GM19452 (cell line): Measurements from ENCODE around the gene CAPZB.

ENCODE experiments used
- ATAC-seq: cut with Tn5 transposase; IDR thresholded peaks from one replicate; pipeline ENCODE4 v1.9.1; 2021; ENCODE audit not compliant: unreplicated experiment

Gene CAPZB

DNA sequence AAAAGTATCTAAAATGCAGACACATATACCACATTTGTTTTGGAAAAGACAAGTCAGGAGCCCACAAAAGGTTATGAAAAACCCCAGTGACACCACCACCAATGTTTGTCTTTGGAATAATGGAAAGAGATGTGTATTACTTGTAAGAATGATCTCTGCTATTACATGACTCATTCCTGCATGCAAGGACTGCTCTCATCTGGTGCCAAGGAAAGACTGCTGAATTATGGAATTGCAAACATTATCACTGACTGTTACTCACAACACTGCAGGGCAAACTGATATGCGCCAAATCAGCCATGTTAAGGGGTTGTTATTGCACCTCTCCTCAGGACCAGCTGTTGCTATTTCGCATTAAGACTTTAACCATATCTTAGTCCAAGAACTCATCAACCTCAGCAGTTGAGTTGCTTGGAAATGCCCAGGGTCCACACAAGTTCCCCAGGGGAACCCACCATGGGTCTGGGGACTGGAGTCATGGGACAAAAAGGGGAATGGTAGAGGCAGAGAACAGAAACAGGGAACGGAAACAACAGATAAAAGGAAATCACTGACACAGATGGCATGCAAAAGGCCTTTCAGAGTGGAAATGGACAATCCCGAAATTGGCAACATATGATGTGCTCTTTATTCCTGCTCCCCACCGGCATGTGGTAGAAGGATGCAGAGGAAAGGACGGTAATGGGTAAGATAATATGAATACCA lies 34.4 kb downstream of the CAPZB start:
- ATAC-seq = no peak

DNA sequence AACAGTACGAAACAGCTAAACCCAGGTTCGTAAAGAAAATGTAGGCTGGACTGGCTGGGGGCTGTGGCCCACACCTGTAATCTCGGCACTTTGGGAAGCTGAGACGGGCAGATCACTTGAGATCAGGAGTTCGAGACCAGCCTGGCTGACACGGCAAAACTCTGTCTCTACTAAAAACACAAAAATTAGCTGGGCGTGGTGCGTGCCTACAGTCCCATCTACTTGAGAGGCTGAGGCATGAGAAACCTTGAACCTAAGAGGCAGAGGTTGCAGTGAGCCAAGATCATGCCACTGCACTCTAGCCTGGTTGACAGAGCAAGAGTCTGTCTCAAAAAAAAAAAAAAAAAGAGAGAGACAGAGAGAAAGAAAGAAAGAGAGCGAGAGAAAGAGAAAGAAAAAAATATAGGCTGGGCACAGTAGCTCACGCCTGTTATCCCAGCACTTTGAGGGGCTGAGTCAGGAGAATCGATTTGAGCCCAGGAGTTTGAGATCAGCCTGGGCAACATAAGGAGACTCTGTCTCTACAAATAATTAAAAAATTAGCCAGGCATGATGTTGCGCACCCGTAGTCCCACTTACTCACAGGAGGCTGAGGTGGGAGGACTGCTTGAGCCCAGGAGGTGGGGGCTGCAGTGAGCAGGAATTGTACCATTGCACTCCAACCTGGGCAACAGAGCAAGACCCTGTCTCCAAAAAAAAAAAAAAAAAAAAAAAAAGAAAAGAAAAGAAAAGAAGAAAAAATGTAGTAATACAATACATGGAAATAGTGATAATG lies 35.7 kb downstream of the CAPZB start:
- ATAC-seq = no peak

DNA sequence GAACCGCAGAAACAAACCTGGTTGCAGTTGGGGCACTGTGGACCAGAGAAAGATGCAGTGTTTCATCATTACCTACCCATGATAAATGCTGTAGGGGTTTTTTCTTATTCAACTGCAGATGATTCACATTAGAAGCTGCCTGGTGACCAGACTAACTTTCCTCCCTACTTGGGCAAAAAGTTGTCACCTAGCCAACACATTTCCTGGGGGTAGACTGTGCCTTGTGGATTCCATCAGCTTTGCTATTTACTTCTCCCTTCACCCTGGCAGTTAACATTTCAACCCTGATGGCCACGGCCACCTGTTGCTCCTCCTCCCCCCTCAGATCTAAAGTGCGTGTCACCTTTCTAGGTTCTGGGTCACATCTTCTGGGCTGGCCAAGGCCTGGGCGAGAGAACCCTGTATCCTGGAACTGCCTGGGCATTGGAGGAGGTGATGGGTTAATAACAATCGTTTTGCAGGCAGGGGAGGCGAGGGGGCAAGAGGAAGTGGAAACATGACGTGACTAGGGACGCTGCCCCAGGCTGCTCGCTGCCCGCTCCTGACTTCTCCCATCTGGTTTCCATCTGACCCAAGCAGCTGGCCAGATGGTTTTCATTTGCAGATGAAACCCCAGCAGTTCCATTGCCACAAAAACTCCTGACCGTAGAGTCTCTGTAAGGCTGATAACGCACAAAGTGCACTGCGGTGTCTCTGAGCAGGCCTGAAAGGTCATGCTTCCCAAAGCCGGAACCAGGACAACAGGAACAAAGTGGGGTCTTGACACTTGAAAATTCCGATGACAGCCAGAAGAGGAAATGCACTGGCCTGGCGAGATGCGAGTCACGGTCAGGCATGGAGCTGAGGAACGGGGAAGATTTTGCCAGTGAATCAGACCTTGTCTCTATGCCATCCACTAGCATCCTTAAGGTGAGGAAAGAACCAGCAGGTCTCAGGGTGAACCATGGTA lies 36.6 kb downstream of the CAPZB start:
- ATAC-seq = no peak

DNA sequence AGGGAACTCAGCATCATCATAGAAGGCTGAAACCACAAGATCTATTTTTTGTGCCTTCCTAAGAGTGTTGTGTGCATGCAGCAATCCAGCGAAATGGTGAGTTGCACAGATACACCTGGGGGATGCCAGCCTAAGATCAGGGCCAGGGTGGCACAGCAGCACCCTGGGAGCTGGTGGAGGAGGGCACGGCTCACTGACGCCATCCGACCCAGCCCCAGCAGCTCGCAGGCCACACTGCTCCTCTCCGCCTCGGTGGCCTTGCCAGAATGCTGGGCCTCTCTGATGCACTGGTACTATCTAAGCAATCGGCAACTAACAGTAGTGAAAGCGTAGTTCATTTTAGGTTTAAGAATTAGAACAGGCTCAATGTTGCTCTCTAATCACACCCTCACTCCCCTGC lies 37.8 kb downstream of the CAPZB start:
- ATAC-seq = no peak

DNA sequence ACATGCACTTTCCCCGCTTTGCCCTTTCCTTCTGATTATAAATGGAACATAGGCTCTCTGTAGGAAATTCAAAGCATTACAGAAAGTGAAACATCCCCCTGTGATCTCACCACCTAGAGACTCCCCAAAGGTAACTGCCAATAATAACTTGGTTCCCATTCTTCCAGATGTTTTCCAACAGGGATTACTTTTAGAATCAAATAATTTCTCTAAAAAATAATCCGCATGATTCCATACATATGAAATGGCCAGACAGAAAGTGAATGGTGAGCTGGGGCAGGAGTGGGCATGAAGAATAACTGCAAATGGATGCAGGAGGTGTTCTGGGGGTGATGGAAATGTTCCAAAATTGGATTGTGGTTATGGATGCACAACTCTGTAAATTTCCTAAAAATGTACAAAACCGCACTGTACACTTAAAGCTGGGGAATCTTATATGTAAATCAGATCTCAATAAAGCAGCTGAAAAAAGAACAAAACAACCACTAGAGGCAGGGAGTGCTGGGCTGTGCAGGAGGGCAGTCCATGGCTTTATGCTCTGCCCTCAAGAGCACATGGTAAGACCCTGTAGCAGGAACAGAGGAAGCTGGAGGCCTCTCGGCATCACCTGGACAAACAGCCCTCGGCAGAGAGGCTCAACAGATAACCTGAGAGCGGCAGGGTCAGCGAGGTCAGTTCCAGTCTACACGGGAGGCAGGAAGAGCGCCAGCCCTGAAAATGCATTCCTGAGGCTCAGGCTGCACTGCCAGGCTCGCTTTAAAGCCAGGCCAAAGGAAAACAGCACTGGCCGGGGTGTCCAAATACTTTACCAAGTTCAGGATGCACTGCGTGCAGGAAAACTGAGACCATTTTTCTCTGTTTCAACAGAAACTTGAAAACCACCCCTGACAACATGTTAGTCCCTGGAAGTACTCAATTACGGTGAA lies 39.7 kb downstream of the CAPZB start:
- no peak for ATAC-seq

DNA sequence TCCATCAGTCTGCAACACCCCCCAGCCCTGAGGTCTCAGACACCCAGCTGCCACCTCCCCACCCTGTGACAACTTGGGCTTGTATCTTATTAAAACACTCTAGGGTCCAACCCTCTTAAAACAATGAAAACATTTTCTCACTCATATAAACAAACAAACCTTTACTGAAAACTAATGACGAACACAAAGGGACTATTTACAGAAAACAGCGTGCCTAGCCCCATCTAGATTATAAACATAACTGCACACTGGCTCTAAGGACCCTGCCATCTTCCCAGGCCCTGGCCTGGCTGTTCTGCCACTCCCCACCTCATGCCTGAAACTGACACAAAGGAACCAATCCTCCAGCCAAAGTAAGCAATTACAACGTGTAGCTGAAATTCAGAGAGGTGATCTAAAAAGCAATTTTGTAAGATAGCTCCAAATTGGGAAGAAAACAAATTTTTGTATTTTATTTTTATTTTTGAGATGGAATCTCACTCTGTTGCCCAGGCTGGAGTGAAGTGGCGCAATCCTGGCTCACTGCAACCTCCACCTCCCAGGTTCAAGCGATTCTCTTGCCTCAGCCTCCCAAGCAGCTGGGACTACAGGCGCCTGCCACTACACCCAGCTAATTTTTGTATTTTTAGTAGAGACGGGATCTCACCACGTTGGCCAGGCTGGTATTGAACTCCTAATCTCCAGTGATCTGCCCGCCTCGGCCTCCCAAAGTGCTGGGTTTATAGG lies 40.9 kb downstream of the CAPZB start:
- no peak for ATAC-seq

DNA sequence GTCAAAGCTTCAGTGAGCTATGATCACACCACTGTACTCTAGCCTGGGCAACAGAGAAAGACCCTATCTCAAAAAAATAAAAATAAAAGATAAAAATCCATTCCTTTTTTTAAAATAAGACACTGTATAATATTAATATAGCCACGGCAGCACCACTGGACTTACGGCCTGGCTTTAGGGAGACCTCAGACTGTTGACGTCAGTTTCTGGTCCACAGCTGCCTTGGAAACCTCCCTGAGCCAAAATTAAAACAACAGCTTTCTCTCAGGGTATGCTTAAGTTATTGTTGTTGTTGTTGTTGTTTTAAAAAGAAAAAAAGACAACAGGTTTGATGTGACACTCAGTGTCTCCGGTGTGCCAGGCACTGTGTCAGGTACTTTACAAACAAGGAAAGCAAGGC lies 42.0 kb downstream of the CAPZB start:
- no peak for ATAC-seq

DNA sequence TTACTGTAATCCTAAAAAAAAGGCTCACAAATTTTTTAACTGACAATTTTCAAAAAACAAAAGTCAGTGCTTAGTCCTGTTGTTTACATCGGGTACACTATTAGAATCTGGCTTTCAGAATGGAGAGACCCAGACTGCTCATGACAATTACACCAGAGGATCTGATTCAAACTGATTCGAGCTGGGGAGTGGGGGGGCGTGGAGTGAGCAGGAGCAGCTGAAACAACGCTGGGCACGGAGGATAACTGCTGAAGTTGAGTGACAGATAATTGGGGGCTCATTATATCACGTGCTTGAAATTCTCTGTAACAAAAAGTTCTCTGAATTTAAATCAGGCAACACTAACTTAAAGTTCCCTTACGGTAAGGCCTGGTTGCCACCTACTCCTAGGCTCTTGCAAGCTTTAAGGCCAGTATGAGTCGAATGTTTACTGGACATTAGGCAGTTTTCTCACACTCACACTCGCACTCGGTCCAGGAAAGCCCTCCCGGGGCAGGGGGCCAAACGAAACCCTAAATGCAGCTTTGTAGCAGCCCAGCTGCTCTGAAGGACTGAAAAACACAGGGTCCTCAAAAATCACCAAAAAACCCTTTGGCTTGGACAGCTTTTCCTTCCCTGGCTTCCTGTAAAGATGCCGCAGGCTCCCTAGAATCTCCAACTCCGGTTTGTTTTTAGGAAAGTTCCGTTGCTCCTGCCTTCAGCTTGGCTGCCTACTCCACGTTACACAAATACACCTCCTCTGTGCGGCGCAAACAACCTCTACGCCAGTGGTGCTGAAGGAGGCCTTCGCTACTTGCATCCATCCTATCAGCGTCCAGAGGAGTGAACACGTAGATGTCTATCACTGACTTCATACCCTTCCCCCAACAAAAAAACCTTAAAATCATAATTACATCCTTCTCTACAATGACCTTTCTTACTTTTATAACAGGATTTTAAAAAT lies 42.9 kb downstream of the CAPZB start:
- ATAC-seq = no peak

DNA sequence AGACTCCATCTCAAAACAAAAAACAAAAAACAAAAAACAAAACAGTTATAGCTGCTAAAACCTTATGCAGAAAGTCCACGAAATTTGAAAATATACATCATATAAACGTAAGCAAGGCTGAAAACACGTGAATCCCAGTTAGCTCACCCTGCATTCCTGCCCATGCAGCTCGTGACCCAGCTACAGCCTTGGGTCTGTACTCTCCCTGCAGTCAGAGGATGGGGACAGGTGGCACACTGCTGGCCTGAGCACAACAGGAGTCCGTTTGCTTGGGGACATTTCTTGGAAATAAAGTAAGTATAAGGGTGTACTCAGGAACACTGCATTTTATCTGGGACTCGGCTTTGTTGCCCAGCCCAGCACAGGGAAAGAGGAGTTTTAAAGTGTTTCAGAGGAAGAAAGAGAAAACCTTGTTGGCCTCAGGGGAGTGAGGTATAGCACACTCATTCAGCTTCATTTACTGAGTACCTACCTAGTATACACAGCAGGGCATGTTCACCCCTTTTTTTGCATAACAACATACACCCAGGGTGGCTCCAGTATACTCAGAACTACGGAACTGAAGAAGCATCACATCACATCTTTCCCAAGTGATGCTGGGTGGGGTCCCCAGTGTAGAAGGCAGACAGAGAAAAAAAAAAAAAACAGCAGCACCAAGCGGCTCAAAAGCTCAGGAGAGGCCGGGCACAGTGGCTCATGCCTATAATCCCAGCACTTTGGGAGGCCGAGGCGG lies 44.1 kb downstream of the CAPZB start:
- no peak for ATAC-seq

DNA sequence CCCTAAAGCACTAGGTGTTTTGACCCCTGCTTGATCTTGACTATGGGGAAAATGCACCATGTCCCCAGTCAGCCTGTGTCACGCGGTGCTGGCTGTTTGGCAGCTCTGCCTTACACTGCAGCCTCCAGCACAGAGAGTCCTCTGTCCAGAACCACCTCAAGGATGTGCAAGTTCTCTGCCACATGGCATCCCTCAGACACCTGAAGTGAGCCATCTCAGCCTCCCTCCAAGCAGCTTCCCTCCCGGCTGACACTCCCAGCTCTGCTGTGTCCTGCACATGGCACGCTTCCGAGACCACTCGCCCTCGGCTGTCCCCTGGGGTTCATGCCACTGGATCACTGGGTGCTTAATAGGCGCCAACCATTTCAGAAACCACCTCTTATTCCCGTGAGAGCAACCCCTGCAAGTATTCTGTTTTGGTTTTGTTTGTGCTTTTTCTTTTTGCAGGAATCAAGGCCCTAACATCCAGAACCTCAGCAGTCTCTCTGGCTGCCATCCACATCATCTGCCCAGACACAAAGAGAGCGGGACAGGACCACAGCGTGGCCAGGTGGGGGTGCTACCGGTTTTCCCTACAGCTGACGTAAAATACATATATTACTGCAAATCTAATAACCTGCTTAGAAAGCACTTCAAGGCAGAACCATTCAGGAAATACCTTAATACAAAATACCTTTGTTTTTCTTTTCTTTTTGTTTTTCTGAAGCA lies 45.7 kb downstream of the CAPZB start:
- no peak for ATAC-seq

DNA sequence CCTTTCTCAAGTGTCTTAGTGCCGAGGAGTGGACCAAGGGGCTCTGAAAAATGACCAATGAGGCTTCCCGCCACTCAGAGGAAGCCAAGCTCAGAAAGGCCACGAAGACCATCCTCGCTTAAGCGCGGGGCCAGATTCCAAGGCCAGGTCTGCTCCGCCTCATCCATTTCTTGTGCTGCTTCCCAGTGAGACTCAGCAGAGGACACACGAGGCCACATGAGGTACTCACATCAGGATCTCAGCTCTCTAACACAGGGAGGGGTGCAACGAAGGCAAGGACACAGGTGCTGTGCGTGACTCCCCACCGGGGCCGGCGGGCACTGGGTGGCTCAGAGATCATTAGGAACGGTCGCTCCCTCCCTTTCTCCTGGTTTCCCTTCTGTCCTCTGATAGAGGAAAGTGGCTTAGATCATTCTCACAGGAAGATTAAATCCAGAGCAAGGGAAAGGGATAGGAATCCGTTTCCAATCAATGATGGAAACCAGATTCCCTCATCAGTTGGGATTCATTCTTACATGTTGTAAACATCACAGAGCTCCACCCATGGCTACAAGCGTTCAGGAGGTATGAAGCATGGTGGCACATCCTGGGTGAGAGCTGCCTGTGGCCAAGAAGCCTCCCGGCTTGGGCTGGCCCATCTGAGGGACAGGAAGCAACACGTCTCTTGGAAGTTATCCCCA lies 46.7 kb downstream of the CAPZB start:
- ATAC-seq = no peak

DNA sequence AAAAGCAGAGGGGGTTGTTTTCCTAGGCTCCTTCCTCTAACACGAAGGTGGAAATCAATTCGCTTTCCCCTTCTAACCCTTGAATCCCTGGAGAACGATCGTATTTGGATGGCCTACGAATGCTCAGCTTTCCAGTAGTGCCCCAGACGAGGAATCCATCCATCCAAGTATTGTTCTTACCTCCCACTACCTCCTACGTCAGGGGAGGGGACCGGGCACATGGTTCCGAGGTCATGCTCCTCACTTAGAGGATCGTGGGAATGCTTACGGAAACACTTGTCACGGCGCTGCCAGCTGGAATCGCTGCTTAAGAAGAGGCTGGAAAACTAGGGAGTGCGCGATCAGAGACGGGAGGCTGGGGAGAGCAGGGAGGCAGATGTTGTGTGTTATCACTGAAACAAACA lies 47.4 kb downstream of the CAPZB start:
- ATAC-seq = no peak

DNA sequence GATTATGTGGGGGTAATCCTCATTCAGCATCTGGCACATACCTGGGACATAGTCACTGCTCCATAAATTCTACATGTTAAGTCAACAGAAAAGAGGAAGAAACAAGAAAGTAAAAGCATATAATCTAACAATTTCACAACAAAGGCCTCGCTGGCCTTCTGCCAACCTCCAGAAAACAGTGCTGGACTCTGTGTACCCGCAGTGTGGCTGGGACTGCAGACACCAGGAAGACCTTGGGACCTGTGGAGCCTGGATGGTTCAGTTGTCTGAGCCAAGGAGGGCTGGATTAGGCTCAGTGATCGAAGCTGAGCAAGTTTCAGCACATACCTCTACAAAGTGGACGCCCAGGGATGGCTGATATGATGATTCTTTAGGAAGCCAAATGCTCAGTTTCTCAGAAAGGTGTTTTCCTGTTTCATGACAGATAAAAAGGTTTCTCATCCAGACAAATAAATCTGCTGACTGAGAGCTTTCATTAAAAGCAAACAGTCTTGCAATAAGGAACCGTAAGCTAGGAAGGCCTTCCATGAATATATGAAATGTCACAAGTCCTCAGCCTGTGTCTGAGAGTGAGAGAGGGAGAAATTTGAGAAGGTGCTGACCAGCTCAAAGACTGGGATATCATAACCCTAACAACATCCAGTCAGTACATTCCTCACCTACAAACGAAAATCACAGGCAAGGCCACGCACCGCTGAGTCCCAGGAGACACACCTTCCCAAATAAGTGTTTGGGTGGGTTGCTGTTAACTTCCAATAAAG lies 48.4 kb downstream of the CAPZB start:
- ATAC-seq = no peak

DNA sequence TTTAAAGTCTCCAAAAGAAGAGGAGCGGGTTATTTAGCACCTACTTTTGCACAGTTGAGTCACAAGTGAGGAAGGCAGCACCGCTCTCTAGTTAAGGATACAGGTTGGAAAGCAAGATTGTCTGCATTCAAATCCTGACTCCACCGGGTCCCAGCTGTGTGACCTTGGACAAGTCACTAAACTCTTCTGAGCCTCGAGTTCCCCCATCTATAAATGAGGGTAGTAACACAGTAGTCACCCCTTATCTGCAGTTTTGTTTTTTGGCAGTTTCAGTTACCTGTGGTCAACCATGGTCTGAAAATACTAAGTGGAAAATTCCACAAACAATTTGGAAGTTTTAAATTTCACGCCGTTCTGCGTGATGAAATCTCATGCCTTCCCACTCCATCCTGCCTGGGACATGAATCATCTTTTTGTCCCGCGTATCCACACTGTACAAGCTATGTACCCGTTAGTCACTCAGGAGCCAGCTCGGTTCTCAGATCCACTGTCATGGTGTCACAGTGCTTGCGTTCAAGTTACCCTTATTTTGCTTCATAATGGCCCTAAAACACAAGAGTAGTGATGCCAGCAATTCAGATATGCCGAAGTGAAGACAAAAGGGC lies 49.4 kb downstream of the CAPZB start:
- no peak for ATAC-seq

DNA sequence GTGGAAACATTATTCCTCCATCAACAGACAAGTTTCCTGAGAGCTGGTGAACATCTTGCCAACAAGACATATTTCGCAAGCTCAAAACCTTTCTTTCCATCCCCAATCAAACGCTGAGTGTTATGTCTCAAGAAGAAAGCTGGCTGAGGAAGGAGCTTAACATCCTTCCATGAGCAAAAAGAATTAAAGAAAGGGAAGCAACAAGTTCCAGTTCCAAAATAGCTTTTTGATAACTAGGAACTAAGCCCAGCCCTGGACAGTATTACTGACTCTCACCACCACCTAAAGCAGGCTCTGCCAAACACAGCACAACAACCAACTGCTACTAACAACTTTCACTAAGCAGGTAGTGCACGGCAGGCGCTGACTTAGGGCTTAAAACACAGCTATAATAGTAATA lies 50.2 kb downstream of the CAPZB start:
- ATAC-seq = no peak

DNA sequence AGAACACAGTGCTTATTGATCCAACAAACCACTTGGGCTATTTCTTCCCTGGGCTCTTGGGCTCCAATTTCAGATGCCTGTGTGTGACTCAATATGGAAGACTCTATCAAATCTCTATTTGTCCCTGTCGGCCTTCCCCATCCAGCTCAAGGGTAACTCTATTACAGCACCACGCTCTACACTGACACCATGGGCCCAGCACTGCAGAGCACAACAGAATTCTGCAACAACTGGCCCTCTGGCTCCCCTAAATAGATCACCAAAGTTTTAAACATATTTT lies 51.7 kb downstream of the CAPZB start:
- ATAC-seq = no peak
